ENCODE results near the gene TRIM74. TPM values are rescaled to one million over a fixed set of nuclear protein-coding genes. Genes with fewer than 3 reads are reported as not detected.
"Not testable (repeated sequence)": the region's sequence is repeated elsewhere in the genome, so short reads cannot be mapped to it uniquely, and the experiment has no call there.

TRIM74 gene
- polyA plus RNA-seq, 1 donor, result 1.5 TPM

- not testable (repeated sequence) for DNase-seq (ENCODE audit: low read depth)
Observed at GRCh38 chr7:72960029-72960428, 9.2 kb downstream of the TRIM74 start.

- DNase-seq (ENCODE audit: low read depth), result not testable (repeated sequence)
Observed at GRCh38 chr7:72954563-72955198, 14.6 kb downstream of the TRIM74 start.

DNA sequence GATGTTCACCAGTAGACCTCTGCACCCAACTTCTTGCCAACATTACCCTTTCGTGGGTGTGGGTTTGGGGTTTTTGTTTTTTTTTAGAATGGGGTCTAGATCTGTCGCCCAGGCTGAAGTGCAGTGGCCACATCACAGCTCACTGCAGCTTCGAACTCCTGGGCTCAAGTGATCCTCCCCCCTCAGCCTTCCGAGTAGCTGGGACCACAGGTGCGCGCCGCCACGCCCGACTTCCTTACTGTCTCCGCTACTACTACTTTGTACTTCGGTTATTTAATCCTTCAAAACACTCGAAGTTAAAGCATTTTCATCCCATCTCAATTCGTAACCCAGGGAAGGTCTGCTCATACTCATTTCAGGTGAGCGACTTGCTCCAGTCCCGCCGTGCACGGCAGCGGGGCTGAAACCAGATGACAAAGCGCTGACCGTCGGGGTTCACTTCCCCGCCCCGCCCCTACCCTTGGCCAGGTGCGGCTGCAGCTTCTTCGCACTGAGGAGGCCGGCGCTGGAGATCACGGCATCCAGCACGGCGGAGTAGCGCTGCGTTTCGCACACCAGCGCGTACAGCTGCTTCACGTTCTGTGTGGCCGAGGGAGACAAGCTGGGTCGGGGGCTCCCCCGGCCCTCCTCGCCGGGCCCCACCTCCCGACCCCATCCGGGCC is 15.2 kb downstream of the TRIM74 start:
- not testable (repeated sequence) for DNase-seq (ENCODE audit: low read depth)

DNA sequence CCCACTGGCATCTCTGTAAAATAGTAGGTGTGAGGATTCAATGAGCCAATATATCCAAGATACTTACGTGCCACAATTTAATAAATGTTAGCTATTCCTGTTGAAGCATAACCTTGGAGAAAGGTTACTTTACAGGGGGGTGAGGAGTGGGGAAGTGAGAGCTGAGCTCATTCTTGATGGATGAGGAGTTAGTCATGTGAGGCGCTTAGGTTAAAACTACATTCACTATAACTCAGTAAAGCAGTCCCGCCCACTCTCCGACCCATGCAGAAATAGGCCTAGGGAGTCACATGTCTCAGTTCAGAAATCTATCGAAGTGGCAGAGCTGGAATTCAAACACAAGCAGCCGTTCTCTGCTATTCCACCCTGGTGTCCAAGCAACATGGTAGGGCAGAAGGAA is 18.8 kb downstream of the TRIM74 start:
- not testable (repeated sequence) for DNase-seq (ENCODE audit: low read depth)

GRCh38 chr7:72949686-72950085 is 19.6 kb downstream of the TRIM74 start:
- DNase-seq (ENCODE audit: low read depth), result not testable (repeated sequence)

- not testable (repeated sequence) for DNase-seq (ENCODE audit: low read depth)
Observed at GRCh38 chr7:72949276-72949675, 20.0 kb downstream of the TRIM74 start.

DNA sequence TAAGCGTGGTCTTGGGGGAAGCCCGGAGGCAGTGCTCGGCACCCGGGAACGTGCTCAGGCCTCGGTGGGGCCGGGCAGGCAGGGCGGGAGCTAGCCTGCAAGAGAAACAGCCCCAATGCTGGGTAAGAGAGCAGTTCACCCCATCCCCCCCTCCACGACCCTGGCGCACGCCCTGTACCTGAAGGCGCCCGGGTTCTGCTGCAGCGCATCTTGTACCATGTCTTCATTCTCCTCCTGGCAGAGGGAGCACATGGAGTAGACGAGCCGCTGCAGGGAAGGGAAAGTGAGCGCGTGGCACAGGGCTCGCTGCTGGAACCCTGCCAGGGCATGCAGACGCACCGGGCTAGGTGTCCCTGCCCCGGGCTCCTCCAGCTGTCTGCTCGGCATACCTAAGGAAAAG is 20.6 kb downstream of the TRIM74 start:
- not testable (repeated sequence) for DNase-seq (ENCODE audit: low read depth)

- not testable (repeated sequence) for DNase-seq (ENCODE audit: low read depth)
Observed at GRCh38 chr7:72946130-72946745, 23.0 kb downstream of the TRIM74 start.

DNA sequence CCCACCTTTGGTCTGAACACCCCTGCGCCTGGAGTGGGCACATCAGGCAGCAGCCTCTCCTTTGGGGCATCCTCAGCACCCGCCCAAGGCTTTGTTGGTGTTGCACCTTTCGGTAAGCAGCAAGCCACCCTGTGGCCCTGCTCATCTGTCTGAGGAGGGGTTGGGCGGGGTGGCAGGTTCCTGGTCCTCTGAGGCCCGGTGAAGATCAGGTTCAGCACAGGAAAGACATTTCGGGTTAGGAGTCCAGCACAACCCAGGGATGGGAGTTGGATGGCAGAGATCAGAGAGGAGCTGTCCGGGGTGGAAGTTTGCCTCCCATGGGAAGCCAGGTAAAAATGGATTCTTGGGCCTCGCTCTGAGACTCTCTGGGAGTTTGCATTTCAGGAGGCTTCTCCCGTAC is 23.7 kb downstream of the TRIM74 start:
- not testable (repeated sequence) for DNase-seq (ENCODE audit: low read depth)

DNA sequence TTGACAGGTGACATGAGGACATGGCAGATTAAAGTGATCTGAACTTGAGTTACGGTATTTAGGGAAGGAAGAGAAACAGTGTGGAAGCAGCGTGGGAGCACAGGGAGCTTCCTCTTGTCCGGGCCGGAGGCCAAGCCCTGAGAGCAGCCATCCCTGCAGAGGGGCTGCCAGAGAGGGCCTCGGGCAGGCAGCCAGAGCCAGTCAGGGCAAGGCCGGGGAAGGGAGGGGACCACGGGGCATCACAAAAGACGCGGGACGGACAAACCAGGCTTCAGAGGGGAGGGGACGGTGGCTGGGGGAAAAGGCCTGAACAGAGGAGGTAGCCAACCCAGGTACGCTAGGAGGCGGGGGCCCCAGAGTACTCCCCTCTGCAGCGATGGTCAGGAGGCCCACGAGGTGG is 24.3 kb downstream of the TRIM74 start:
- not testable (repeated sequence) for DNase-seq (ENCODE audit: low read depth)

GRCh38 chr7:72942956-72943355 is 26.3 kb downstream of the TRIM74 start:
- not testable (repeated sequence) for DNase-seq (ENCODE audit: low read depth)

GRCh38 chr7:72942022-72942705 is 27.1 kb downstream of the TRIM74 start:
- DNase-seq (ENCODE audit: low read depth), result not testable (repeated sequence)

DNA sequence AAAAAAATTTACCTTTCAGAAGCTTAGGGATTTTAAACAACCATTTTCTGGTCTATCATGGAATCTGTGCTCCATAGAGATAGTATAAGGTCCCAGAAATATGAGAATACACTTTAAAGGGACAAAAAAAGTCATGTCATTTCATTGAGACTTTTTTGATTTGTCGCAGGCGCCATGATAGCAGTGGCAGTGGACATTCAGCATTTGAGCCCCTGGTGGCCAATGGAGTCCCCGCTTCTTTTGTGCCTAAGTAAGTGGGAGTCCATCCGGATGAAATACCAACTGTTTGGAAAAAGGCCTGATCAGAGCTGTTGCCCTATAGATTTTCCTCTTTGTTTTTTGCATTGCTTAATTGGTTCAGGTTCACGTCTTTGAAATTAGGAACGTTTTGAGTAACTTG is 41.0 kb downstream of the TRIM74 start:
- not testable (repeated sequence) for DNase-seq (ENCODE audit: low read depth)

DNA sequence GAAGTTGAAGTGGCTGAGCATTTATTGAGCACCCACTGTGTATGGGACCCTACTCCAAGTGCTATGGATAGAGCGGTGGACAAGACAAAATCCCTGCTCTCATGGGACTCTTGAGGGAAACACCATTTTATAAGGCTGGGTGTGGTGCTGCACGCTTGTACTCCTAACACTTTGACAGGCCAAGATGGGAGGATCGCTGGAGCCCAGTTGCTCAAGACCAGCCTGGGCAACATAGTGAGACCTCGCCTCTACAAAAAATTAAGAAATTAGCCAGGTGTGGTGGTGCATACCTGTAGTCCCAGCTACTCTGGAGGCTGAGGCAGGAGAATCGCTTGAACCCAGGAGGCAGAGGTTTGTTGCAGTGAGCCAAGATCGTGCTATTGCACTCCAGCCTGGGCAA is 41.5 kb downstream of the TRIM74 start:
- not testable (repeated sequence) for DNase-seq (ENCODE audit: low read depth)

DNA sequence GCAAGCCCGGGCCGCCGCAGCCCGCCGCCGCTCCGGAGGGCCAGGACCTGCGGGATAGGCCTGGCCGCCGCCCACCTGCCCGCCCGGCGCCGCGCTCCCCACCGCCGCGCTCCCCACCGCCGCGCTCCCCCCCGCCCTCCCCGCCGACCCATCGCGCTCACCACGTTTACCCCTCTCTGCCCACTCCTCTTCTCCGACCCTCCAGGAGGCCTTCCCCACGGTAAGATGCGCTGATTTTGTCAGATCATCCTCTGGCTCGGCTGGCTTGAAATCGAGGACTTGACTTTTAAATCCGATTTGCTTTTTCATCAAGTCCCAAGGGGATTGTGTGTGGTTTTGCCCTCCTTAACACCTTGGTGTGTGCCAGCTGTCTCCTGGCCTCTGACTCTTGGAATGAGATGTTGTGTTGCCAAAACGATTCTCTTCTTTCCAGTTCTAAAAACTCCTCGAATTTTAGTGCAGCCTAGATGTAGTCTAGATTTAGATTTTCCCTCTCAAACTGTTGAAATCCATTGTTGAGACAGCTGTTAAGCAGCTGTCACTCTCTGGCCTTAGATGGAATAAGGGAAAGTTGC is 43.6 kb downstream of the TRIM74 start:
- no peak for DNase-seq (ENCODE audit: low read depth)

- peak; percentile 77 for DNase-seq (ENCODE audit: low read depth)
Observed at GRCh38 chr7:72924733-72925545, 44.3 kb downstream of the TRIM74 start, which contains the start of gene POM121. Gene POM121, plus strand, starts transcription at chr7:72925095. Its CDS starts 27 bp downstream, at chr7:72925122.

- no peak for DNase-seq (ENCODE audit: low read depth)
Observed at GRCh38 chr7:72924386-72924732, 44.9 kb downstream of the TRIM74 start.

DNA sequence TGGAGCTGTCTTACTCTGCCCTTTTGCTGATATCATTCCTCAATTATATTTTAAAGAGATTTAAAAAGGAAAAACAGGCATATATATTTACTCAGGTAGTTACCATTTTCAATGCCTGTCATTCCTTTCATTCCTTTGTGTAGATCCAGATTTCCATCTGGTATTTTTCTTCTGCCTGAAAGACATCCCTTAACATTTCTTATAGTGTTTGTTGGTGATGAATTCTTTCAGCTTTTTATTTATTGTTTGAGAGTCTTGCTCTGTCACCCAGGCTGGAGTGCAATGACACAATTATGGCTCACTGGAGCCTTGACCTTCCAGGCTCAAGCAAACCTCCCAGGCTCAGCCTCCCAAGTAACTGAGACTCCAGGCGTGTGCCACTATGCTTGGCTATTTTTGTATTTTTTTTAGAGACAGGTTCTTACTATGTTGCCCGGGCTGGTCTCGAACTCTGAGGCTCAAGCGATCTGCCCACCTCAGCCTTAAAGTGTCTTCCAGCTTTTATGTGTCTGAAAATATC is 50.0 kb downstream of the TRIM74 start:
- no peak for DNase-seq (ENCODE audit: low read depth)

DNA sequence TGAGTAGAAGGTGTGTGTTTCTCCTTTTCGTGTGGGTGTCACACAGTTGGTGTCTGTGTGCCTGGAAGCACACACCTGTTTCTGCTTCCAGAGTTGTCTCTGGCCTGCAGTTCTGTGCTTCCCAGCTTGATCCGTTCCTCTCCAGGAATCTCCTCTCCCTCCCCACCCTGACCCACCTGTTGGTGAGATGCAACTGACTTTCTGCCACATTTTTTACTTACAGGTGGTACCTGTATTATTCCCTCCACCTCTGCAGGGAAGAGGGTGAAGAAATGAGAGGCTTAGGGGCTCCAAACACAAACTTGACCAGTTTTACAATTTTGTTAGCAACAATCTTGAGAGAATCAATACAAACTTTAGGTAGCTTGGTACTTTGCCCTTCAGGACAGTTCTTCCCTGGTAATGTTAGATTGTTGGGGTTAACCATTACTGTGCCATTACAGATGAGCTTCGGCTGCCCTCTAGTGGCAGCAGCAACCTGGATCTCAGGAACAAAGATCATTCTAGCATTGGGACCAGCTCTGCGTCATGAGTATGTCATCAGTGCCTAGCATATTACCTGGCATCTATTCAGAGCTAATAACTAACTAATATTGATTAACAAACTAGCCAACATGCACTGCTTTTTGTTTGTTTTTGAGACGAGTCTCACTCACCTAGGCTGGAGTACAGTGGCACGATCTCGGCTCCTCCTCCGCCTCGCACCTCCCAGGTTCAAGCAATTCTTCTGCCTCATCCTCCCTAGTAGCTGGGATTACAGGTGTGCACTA is 54.3 kb downstream of the TRIM74 start:
- not testable (repeated sequence) for DNase-seq (ENCODE audit: low read depth)

DNA sequence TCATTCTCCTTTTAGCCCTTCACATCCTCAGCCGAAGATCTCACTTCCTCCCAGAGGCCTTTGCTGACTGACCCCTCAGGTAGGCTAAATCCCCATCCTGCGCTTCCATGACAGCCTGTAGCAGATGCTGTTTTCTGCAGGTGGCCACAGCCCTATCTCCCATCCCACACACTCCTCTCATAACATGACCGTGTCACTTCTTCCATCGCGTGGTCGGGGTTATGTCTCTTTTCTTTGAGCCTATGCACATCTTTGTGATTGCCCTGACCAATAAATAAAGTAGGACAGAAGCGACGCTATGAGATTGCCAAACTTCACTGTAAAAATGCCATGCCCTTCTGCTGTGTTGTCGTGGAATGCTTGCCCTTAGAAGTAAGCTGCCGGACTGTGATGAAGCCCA is 55.5 kb downstream of the TRIM74 start:
- DNase-seq (ENCODE audit: low read depth), result not testable (repeated sequence)
